Measurements from ENCODE around the gene MYRIP.
A peak's percentile ranks its signal among the peaks of the same experiment; 100 is the strongest.
"Not testable (repeated sequence)": the region's sequence is repeated elsewhere in the genome, so short reads cannot be mapped to it uniquely, and the experiment has no call there.

MYRIP gene

DNA sequence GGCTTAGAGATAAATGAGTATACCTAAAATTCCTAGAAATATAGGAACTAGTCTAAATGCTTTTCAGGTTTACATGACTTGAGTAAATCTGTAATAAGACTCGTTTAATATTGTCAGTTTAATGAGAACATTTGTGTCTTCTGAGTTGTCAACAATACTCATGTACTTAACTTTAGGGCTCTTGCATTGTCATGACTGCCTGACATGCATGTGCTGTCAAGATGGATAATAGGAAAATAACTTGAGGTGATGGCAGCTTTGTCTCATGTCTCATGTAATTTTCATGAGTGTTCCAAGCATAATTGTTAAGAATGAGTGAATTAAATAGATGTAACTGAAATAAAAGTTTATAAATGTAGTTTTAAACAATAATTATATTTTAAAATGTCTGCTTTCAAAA lies 455.0 kb downstream of the MYRIP start:
- DNase-seq = no peak

DNA sequence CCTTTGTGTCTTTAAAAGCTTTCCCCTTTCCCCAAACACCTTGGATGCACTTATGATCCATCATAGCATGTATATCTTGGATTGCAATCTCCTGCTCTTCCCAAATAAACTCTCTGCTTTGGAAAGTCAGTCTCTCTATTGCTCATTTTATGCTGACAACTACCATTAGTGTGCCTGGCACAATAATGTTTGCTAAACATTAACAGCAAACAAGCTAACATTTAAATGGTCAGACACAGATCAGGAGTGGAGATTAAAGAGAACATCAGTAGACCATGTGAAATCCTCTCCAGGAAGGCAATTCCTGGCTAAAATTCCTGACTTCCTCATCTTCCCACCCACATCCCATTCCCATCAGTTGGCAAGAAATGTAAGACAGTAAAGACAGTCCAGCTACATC lies 455.8 kb downstream of the MYRIP start:
- DNase-seq = no peak

DNA sequence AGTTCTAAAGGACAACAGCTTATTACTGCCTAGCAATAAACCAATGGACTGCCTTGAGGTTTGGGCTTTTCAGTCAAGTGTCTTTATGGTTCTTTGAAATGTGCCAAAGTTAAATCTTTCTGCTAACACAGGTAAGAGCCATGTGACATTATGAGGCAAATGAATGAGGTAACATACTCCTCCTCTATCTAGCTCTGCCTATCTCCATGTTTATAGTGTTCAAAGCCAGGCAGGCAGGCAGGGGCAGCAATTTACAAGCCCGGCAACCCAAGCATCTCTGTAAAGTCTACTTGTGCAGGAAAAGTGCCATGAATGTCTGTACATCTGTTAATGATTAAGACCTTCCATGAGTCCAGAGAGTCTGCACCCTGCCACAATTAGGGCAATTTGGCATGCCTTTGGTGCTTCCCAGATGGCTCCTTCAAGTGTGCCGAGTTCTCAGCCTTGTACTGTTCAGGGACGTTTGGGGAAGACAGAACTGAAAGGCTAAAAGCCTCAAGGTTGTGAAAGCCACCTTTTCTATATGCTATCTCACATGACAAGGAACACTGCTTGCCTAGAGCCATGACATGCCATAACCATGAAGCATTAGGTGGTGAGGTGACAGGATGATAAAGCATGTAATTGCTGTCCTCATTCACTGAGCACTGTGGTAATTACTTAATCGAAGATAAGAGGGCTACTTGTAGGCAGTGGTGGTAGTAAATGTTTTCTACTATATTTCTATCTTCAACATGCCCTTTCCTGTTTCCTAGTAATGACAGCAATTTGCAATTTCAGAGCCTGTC lies 458.7 kb downstream of the MYRIP start:
- no peak for DNase-seq

DNA sequence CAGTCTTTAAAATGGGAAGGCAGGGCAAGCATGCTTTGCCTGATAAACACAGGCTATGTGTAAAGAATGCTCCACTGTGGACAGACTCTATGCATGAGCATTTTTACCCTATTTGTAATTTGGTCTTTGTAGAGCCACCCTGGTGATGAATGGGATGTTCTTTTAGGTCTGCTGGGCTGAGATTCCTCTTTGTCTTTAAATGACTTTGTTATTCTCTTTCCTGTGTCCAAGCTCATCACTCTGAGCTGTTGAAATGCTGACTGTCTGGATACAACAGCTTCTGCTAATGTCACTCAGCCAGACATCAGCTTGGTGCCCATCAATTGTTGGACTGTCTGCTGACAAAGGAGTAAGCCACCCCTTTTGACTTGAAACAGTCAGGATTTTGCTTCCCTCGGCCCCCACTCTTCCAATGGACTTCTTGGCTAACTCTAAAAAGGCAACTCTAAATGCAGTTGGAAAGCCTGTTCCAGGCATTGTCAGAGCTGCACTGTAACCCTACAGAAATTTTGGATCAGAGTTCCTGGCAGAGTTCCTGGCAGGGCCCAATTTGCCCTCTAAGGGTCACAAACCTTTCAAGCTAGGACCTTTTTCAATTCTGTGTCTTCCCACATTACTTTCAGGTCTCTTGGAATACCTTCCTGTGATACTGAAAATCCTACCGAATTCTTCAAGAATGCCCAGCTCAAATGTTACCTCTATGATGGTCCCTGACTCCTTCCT lies 459.6 kb downstream of the MYRIP start:
- peak in 7 of 58 donors; percentile 3 to 53 (median 16) for DNase-seq

DNA sequence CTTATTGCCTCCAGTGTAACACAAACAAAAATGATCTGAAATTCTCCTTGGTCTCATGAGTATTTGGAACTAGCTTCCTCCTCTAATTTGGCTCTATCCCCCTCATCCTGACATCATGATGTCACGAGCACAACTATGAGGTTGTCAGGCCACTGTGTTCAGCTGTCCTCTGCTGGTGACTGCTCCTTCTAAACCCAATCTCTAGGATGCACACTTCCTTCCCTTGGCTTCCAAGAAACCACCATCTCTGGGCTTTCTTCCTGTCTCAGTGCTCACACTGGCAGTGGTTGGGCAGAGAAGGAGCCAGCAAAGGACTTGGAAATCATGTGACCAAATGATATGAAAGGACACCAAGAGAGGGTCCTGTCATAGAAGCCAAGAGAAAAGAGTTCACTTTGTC lies 469.4 kb downstream of the MYRIP start:
- DNase-seq = no peak

DNA sequence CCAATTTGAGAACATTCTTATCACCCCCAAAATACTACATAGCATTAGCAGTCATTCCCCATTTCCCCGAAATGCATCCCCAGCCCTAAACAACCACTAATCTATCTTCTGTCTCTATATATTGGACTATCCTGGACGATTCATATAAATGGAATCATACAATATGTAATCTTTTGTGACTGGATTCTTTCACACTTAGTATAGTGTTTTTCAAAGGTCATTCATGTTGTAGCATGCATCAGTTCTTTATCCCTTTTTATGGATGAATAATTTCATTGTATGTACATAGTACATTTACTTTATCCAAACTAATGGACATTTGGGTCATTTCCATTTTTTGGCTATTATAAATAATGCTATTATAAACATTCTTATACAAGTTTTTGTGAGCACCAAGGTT lies 472.6 kb downstream of the MYRIP start:
- DNase-seq = no peak

DNA sequence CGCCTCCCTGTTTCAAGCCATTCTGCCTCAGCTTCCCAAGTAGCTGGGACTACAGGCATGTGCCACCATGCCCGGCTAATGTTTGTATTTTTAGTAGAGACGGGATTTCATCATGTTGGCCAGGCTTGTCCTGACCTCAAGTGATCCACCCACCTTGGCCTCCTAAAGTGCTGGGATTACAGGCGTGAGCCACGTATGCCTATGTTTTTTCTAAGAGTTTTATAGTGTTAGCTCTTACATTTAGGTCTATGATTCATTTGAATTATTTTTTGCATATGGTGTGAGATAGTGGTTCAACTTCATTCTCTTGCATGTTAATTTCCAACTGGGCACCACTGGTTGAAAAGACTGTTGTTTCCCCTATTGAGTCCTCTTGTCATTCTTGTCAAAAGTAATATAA lies 473.6 kb downstream of the MYRIP start:
- DNase-seq = not testable (repeated sequence)

DNA sequence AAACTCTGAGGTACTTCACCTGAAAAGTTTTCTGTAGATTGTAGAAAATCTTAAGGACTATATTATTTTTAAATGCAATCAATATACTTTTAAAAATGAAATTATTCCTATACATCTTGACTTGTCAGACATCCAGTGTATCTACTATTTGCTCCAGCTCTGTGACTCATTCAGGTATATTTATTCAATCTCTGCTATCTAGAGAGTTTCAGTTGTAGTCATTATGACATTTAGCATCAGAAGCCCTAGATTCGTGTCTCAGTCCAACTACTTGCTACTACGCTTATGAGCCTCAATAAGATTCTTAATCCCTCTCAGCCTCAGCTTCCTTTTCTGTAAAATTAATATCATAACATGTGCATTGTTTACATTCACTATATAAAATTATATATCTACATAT lies 477.8 kb downstream of the MYRIP start:
- no peak for DNase-seq

DNA sequence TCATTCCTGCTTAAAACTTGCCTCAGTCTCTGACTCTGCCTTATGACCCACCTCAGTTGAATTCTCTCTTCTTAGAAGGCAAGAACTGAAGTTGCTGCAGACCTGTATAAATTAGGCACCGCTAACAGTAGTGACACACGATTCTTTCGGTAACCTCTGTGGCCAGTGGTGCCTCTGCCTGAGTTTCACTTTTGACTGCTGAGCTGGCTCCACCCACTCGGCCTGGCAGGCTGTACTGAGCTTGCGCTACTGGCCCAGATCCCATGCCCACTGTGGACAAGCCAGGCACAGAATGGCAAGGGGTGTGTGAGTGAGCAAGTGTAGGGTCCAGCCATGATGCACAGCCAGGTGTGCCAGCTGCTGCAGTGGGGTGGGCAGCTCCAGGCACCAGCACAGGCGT lies 481.0 kb downstream of the MYRIP start:
- DNase-seq = no peak

DNA sequence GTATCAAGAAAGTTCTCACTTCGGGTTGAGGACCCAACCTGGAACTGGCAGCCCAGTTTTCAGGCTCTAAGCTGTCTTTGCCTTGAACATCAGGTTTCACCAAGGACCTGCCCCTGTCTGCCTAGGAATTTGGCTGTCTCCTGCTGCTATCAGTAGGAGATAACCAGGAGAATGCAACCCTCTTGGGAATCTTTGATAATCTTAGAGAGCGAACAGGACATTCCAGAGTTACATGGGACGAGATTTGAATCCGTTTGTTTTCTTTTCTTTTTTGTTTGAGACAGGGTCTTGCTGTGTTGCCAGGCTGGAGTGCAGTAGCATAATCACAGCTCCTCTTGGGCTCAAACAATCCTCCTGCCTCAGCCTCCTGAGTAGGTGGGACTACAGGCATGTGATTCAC lies 482.1 kb downstream of the MYRIP start:
- no peak for DNase-seq

DNA sequence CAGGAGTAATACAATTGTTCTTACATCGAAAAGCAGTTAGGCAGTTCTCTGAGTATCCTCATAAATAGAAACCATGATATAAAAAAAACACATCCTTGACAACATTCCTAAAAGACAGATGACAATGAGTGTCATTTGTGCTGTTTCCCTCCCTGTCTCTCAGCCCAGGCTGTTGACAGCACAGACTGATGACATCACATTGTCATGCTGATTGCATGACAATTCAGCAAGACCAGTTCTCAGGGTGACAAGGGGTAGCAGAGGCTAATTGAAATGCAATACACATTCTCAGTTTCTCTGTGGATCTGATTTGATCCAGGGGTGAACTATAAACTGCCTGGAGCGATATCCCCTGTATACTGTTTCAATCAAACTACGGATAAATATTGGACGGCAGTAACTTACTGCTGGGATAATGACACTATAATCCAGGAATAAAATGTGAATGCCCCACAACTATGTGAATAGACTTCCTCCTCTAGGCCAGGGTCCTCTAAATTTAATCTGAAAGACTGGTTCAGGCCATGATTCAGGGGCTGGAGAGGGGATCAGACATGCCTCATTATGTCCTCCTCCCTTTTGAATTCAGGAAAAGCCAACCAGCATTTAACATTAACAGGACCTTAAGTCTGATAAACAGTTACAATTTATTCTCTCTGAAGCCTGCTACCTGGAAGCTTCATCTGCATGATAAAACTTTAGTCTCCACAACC lies 483.4 kb downstream of the MYRIP start:
- peak in 13 of 58 donors; percentile 3 to 49 (median 25) for DNase-seq

DNA sequence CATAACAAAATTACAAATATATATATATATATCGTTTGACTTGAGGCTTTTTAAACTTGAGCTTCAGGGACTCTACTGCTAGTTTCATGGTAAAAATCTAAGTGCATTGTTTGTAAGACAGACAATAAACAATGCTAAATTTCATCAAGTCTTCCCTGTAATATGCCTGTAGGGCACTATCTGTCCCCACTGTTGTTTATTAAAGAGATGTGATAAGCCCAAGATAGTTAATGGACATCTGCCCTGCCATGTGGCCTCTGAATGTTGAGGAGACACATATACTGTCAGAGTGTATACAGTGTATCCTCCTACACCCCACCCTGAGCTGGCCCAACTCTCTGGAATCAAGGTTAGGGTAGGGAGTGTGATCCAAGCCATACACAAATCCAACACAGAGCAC lies 485.0 kb downstream of the MYRIP start:
- DNase-seq = no peak

DNA sequence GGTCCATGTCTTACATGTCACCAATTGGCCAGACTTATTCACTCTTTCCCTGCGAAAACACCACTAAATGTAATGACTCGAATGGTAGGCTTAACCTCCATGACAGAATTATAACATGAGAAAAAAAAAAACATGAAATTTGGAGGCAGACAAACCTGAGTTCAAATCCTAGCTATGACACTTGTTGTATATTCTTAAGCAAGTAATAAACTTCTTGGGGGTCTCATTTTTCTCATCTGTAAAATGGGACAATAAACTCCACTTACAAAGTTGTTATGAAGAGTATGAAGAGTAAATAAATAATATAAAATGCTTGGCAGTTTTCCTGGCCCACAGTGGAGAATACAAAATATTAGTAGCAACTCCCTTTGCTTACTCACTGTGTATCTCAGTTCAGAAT lies 488.7 kb downstream of the MYRIP start:
- no peak for DNase-seq

DNA sequence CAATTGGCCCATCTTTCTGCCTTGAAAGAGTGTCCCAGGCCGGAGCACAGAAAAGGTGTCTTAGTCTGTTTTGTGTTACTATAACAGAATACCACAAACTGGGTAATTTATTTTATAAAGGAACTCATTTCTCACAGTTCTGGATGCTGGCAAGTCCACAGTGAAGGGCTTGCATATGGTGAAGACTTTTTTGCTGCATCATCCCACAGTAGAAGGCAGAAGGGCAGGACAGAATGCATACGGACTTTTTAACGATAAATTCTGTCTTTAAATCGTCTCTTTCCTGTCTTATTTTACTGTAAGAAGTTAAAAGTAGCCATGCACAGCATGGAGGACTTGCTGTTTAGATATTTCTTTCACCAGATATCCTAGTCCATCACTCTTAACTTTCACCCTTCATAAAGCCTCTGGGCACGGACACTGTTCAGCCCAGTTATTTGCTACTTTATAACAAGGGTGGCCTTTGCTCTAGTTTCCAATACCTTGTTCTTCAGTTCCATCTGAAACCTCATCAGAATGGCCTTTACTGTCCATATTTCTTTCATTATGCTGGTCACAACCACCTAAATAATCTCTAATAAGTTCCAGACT lies 489.8 kb downstream of the MYRIP start:
- DNase-seq = no peak

DNA sequence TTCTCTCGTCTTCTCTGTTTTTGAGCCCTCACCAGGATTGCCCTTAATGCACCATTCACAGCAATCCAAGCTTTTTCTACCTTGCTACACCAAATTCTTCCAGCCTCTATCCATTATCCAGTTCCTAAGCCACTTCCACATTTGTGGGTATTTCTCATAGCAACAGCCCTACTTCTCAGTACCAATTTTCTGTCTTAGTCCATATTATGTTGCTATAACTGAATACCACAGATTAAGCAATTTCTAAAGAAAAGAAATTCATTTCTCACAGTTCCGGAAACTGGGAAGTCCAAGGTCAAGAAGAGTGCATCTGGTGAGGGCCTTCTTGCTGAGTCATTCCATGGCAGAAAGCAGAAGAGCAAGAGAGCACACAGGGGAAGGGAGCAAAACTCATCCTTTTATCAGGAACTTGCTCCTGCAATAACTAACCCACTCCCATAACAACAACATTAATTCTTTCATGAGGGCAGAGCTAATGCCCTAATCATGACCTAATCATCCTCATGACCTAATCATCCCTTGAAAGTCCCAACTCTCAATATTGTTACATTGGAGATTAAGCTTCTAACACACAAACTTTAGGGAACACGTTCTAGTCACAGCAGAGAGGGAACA lies 490.4 kb downstream of the MYRIP start:
- DNase-seq = no peak

DNA sequence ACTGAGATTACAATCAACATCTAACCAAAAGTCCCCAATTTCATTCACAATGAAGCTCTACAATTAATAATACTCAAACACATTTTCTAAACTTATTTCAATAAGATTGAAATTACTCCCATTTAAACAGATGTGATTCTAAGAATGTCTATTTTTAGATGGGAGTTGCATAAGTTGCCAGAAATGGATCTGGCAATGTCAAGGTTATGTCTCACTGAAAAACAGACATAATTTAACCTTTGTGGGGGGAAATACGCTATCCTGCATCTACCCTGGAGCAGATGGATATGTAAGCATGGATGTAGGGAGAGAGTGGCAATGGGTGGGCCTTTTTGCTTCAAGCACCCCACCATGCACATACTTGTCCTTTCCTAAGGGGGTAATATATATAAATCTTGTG lies 493.4 kb downstream of the MYRIP start:
- no peak for DNase-seq

DNA sequence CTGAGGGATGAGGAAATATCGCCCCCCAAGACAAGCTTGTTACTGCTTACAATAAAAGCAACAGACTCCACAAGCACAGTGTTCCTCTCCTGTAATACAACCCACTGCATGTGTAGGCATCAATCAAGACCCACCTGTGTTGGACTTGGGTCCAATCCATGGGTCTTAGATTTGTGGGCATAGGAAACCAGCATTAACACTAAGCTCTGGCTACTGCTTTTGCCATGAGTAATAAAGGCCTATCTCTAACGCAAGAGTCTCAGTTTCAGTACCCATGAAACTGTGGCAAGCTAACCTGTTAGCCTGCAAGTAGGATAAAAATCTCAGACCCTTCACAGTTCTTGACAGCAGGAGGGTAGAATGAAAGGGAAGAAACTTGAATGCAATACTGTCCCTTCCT lies 494.9 kb downstream of the MYRIP start:
- no peak for DNase-seq

DNA sequence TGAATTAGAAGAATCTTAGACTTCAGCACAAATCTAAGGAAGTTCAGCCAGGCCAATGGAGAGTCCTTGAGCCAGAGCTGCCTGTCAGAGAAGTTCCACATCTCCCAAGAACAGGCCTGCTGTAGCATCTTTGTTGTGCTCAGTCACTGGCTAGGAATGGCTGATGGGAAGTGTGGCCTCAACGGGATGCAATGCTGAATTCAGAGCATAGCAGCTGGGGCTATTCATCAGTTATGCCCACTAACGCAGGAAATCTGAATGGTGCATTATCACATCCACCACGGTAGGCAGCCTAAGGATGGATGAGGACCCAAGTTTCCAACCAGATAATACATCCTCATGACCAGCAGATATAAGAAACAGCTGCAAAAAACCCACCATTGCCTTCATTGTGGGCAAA lies 496.9 kb downstream of the MYRIP start:
- no peak for DNase-seq

DNA sequence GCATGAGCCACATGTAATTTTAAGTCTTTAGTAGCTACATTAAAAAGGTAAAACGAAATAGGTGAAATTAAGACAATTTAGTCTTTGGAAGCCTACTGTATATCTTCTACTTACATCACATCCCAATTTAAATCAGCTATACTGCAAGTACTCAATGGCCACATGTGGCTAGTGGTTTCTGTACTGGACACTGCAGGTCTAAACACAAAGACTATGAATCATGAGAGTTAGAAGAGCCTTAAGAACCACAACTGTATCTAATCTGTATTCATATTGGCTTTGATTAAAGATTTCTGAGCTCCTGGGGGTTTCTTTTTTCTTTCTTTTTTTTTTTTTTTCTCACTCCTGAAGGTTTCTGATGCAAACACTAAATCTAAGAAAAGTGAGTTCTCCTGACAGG lies 497.8 kb downstream of the MYRIP start:
- no peak for DNase-seq

DNA sequence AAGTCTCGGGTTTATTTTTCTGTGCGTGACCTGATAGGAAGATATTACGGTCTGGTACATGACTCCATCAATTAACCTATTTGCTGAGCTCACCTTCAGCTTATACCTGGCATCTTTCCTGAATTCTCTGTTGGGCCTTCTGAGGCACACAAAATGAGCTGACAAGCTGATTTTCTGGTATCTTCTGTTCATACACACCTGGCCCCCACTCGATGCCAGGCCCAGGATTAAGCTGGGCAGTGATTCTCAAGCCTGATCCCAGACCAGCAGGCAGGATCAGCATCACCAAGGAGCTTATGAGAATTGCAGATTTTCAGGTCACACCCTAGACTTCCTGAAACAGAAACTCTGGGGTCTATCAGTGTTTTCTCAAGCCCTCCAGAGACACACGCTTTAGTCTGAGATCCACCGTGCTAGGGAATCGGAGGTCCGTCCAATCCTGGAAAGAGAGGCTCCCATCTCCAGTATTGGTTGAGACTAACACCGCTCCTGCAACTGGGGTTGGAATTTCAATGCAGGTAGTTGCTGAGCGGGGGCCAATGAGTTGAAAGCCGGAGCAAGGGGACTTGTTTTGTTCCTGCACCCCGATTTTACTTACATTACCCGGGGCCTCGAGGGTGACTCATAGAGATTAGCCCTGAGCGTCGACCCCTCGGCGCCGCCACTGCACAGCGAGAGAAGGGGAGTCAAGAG lies 499.5 kb downstream of the MYRIP start:
- DNase-seq = no peak

DNA sequence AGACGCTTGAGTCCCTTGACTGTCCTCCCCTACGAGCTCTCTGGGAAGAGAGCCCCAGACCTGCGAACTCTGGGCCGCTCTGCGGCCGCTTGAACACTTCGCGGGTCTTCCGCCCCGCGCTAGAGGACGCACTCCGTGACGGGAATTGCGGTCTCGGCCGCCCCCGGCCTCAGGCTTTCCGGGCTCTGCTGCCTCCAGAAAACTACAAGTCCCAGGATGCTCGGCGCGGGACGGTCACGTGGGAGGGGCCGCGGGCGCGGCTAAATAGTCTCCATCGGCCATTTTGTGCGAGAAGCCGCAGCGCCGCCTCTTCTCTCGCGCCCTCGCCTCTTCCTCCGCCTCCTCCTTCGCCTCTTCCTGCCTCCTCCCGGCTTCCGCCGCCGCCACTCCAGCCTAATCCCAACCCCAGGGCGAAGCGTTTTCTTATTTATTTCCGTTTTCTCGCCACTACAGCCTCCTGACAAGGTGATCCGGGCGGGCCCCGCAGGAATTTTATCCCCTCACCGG lies 500.1 kb downstream of the MYRIP start, which contains the start of gene EIF1B:
EIF1B (plus strand) TSS at position 290 of the 507 bp plus-strand sequence. CDS start 235 bp downstream, outside the sequence.
- DNase-seq = peak; percentile 79 to 99 (median 97)

Data from anterior cingulate cortex (tissue), 58 donors.